Astrocyte of the cerebellum (primary cell): ENCODE measurements around the gene GTPBP3.

ENCODE experiments used
- DNase-seq: peaks from one replicate; pipeline ENCODE4 v3.0.0-alpha.2; 2011; ENCODE audit warnings: low read depth
- H3K4me3 ChIP-seq: 2 replicates; pipeline ENCODE4 v1.5.1; 2011; ENCODE audit warnings: mild to moderate bottlenecking, low read depth, low read length, moderate library complexity
- CTCF ChIP-seq: IDR thresholded peaks from 2 replicates; pipeline ENCODE4 v1.5.1; 2012; ENCODE audit warnings: low read length, low read depth, moderate library complexity, mild to moderate bottlenecking; ENCODE audit errors: missing control alignments
- in situ Hi-C: cut with HindIII; loops from 2 replicates; pipeline ENCODE4 v1.10.0; 2017; ENCODE audit warnings: low sequenced_read_pairs

GTPBP3 gene

GRCh38 chr19:17323964-17324332 is 13.4 kb upstream of the GTPBP3 start:
- in situ Hi-C loops, result loop anchor here (25.0 kb wide), 1 partner anchor 162 kb away; no protein-coding TSS in a partner anchor
- DNase-seq, result no peak
- H3K4me3 ChIP-seq, result no peak overlapping the region
- no peak for TF ChIP-seq CTCF

DNA sequence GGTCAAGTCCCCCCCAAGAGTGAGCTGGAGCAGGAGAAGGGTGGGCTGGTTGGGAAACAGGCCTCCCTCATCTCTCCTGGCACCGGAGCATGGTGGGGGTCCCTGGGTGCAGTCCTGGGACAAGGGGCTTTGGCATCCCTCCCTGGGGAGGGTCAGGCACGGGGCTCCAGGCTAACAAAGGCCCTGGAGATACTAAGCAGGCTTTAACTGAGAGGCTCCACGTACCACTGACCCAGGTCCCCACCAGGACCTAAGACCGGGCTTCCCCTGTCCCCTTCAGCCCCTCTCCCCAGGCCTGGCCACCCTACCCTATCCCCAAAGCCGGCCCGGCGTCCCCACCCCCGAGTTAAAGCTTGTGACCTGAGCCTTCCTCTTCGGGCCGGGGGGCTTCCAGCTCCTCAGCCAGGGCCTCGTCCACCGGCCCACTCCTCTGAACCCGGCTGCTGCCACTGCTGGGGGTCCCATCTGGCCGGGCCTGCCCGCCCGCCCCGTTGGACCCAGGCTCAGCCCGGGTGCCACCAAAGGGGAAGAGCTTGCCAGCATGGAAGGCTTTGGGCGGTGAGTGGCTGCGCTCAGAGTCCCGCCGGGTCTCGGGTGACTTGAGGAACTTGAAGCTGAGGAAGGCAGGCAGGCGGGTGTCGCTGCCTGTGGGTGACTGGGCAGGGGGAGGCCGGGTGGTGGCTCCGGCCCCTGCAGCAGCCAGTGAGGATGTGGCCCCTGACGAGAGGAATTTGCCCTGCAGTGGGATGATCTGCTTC is 12.8 kb upstream of the GTPBP3 start:
- H3K4me3 ChIP-seq, result no peak overlapping the region
- in situ Hi-C loops, result loop anchor here (25.0 kb wide), 1 partner anchor 162 kb away; no protein-coding TSS in a partner anchor
- no peak for DNase-seq
- no peak for TF ChIP-seq CTCF

- TF ChIP-seq CTCF, result no peak
- in situ Hi-C loops, result no loop called here
- no peak for DNase-seq
- no peak overlapping the region for H3K4me3 ChIP-seq
These were observed 12.2 kb upstream of the GTPBP3 start for GRCh38 chr19:17325133-17325532.

DNA sequence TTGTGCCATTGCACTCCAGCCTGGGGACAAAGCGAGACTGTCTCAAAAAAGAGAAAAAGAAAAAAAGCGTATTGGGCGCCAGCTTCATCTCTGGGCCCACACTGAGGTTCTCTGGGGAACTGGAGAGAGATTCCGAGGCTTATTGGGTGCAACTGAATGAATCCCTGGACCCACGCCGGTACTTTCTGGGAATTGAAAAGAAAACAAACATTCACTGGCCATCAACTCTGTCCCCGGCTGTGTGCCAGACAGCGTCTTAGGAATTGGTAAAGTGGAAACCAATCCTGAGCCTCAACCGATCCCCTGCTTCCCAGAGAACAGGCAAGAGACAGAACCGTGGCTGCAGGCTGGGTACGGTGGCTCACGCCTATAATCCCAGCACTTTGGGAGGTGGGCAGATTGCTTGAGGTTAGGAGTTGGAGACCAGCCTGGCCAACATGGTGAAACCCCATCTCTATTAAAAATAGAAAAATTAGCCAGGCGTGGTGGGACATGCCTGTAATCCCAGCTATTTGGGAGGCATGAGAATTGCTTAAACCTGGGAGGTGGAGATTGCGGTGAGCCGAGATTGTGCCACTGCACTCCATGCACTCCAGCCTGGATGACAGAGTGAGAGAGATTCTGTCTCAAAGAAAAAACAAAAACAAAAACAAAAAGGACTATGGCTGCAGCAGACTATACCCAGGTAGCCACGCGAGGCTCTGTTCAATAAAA is 11.3 kb upstream of the GTPBP3 start:
- DNase-seq, result no peak
- TF ChIP-seq CTCF, result no peak
- in situ Hi-C loops, result no loop called here
- H3K4me3 ChIP-seq, result no peak overlapping the region

DNA sequence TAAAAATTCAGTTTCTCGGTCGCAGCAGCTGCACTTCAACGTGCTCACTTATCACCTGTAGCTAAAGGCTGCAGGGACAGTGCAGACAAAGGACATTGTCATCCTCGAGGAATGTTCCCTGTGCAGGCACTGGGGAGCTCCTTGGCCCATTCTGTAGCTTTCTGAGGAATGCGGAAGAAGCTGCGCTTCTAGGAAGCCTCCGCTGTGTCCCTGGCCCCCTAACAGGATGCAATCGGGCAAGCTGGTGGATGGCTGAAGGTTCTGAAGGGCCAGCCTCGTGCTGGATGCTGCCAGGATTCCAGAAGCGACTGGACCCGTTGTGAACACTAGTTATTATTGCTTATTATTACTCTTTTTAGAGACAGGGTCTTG is 10.8 kb upstream of the GTPBP3 start:
- no peak for DNase-seq
- no peak overlapping the region for H3K4me3 ChIP-seq
- in situ Hi-C loops, result no loop called here
- TF ChIP-seq CTCF, result no peak

DNA sequence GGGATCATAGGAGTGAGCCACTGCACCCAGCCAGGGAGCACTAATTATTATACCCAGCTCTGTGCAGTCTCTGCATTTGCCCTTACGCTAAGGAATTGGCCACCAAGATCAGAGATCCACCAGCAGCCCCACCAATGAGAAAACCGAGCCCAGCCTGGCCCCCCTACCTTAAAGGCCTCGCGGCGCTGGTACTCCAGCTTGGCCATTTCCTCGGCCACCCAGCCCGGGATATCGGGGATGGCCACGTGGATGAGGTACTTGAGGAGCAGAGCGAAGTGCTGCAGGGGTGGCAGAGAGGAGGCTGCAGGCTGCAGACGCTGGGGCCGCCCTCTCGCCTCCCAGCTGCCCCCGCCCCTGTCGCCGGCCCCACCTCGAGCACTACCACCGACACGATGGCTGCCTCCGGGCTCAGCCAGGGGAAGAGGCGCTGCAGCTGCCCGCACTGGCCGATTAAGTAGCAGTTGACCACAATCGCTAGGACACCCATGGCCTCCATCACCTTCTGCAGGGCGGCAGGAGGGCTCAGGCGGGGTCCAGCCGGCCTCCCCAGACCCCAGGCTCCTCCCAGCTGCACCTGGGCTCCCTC is 10.2 kb upstream of the GTPBP3 start:
- no peak for TF ChIP-seq CTCF
- H3K4me3 ChIP-seq, result no peak overlapping the region
- no peak for DNase-seq
- in situ Hi-C loops, result no loop called here
